GM23248 (cell line): ENCODE measurements around the gene RGL1.

Source experiments
- EZH2 ChIP-seq: fragments of 200-600 bp; sonication (generic); IDR thresholded peaks from 2 replicates; pipeline ENCODE4 v1.6.1; 2018; ENCODE audit warnings: antibody characterized with exemption, mild to moderate bottlenecking; ENCODE audit not compliant: insufficient read depth, poor library complexity, severe bottlenecking
- EZH2phosphoT487 ChIP-seq: fragments of 200-600 bp; sonication (generic); IDR thresholded peaks from 2 replicates; pipeline ENCODE4 v1.6.1; 2018; ENCODE audit warnings: antibody characterized with exemption, moderate library complexity, mild to moderate bottlenecking, low read depth; ENCODE audit not compliant: insufficient read depth

DNA sequence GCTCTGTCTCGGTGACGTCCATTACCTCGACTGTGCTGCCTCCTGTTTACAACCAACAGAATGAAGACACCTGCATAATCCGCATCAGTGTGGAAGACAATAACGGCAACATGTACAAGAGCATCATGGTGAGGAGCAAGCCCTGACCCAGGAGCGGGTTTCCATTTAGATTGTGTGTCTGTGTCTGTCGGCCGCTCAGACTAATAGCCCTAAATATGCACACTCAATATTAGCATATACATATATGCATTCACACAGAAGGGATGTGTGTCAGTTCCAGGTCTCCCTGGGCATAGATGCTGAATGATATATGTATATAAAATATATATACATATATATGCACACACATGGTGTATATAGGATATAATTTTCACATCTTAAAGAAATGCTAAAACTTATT, 111.7 kb downstream of the RGL1 start:
- TF ChIP-seq EZH2, result no peak
- no peak for TF ChIP-seq EZH2phosphoT487
